Aorta (tissue), 5 donors: ENCODE measurements around the gene TMEM9. TPM values are rescaled to one million over a fixed set of nuclear protein-coding genes. Genes with fewer than 3 reads are reported as not detected.
"Not testable (repeated sequence)": the region's sequence is repeated elsewhere in the genome, so short reads cannot be mapped to it uniquely, and the experiment has no call there.

Source experiments
- ATAC-seq: fragments of 200-7000 bp; cut with Tn5 transposase; one replicate; pipeline ENCODE4 v1.9.1; 2022; ENCODE audit warnings: moderate library complexity; ENCODE audit not compliant: low FRiP score
- DNase-seq, 2 donors: peaks; one replicate each; pipeline ENCODE4 v3.0.0-alpha.2; 2020
- H3K27ac ChIP-seq, 2 donors: one replicate each; pipeline ENCODE4 v1.5.1; 2013; ENCODE audit warnings: low read length in 2 of 2, mild to moderate bottlenecking in 2 of 2, moderate library complexity in 2 of 2, control low read depth in 1 of 2, inconsistent platforms in 1 of 2, low read depth in 1 of 2
- H3K27me3 ChIP-seq, 2 donors: one replicate each; pipeline ENCODE4 v1.6.1; 2013; ENCODE audit warnings: control low read depth in 1 of 2, low read length in 1 of 2, mild to moderate bottlenecking in 1 of 2, moderate library complexity in 1 of 2; ENCODE audit not compliant: insufficient read depth in 2 of 2, control insufficient read depth in 1 of 2
- H3K36me3 ChIP-seq, 2 donors: one replicate each; pipeline ENCODE4 v1.6.1; 2013; ENCODE audit warnings: control low read depth in 1 of 2, low read length in 1 of 2, mild to moderate bottlenecking in 1 of 2; ENCODE audit not compliant: insufficient read depth in 2 of 2, control insufficient read depth in 1 of 2
- H3K4me1 ChIP-seq, 2 donors: one replicate each; pipeline ENCODE4 v1.6.1; 2013; ENCODE audit warnings: low read length in 2 of 2, control low read depth in 1 of 2, mild to moderate bottlenecking in 1 of 2, moderate library complexity in 1 of 2; ENCODE audit not compliant: insufficient read depth in 2 of 2, control insufficient read depth in 1 of 2
- H3K4me3 ChIP-seq, 2 donors: one replicate each; pipeline ENCODE4 v1.5.1; 2013; ENCODE audit warnings: low read length in 2 of 2, control low read depth in 1 of 2, mild to moderate bottlenecking in 1 of 2
- H3K9me3 ChIP-seq: one replicate; pipeline ENCODE4 v1.6.1; 2013; ENCODE audit warnings: mild to moderate bottlenecking, low read length; ENCODE audit not compliant: control insufficient read depth
- WGBS, 2 donors: extraction: QIAGEN DNeasy Blood & Tissue Kit; methylation state at CpG; one replicate each; pipeline ENCODE4 v1.1.7; 2013; 5-methylcytosine and 5-hydroxymethylcytosine counted together
- intact Hi-C, 2 donors: fragments of 100-400 bp; cut with DNase I; formaldehyde crosslinking; loops; one replicate each; pipeline versions ENCODE4 v1.14.2 to v1.15.0; 2022
- polyA plus RNA-seq, 2 donors: library from polyadenylated mRNA; stranded (reverse); fragments of 200-250 nt; gene quantifications; one replicate each; pipeline ENCODE4 v1.2.3, GENCODE V29; 2013
- total RNA-seq, 2 donors: library from RNA; stranded (reverse); fragmentation: NEBNext Ultra II Directional; extraction: Animal tissue kit (Norgen Biotek cat#: 25700); gene quantifications; one replicate each; pipeline ENCODE4 v1.2.1, GENCODE V29; 2021
- donor health status: healthy with polysubstance abuse.
- donor health status: Bipolar disorder and iron deficiency.
- donor health status: DM: no; HTN: no; CAD: no.
- donor health status: DM: no; HTN: no; CAD: no.
- donor health status: DM: yes; HTN: yes; CAD: no.

TMEM9 gene
- total and polyA plus RNA-seq, 4 donors: 36.3 to 77.7 (median 45.2) TPM

DNA sequence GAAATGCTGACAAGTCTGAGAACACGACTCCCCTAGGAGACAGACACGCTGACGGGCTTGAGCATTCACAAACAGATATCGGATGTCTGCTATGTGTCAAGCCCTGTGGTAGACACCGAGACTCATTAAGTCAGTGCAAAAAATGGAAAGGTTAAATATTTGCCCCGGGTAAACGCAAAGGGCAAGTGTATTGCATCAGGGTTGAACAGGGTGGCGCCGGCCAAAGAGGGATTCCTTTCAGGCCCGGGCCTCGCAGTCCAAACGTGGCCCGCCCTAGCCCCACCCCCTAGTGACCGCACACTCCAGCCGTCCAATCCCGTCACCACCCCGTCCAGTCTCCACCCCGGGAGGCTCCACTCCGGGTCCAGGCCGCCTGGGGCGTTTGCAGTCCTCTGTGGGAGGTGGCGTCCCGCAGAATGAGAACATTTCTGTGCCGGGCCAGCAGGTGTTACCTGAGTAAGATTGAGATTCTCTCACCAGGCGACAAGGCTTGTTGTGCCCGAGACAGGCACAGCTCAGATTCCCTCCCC, 16.3 kb upstream of the TMEM9 start:
- H3K4me3 ChIP-seq: peak overlapping the region; percentile 48 to 56
- peak overlapping the region in 1 of 2 donors; percentile 54 for H3K27ac ChIP-seq
- ATAC-seq (peak; percentile 100), DNase-seq (peak; percentile 96 to 98)
- H3K9me3 ChIP-seq: no peaks in the 10 kb centered on the region
- H3K36me3 ChIP-seq: no peaks in the 10 kb centered on the region
- intact Hi-C loops: loop anchor here in 1 of 2 donors (2.0 kb wide), 1 partner anchor 16 kb away; the partner anchor contains the start of gene TMEM9
- H3K27me3 ChIP-seq: no peaks in the 10 kb centered on the region
- H3K4me1 ChIP-seq: no peaks in the 10 kb centered on the region
- 4% methylated on average over 26 of the region's 26 CpGs for WGBS, 2 donors

- ATAC-seq (no peak), DNase-seq (no peak)
- H3K27ac ChIP-seq: peak overlapping the region in 1 of 2 donors; percentile 29
- H3K4me3 ChIP-seq: no peak overlapping the region
- WGBS, 2 donors: 86% methylated on average over 2 of the region's 2 CpGs
- H3K4me1 ChIP-seq: no peaks in the 10 kb centered on the region
- no peaks in the 10 kb centered on the region for H3K9me3 ChIP-seq
- H3K27me3 ChIP-seq: no peaks in the 10 kb centered on the region
- no peaks in the 10 kb centered on the region for H3K36me3 ChIP-seq
- intact Hi-C loops: loop anchor here in 1 of 2 donors (2.0 kb wide), 1 partner anchor 15 kb away; the partner anchor contains the start of gene TMEM9
Observed at GRCh38 chr1:201169971-201170532, 15.8 kb upstream of the TMEM9 start.

- no peaks in the 10 kb centered on the region for H3K4me1 ChIP-seq
- H3K9me3 ChIP-seq: no peaks in the 10 kb centered on the region
- H3K4me3 ChIP-seq: no peak overlapping the region
- DNase-seq (no peak), ATAC-seq (no peak)
- H3K36me3 ChIP-seq: no peaks in the 10 kb centered on the region
- intact Hi-C loops: no loop called here
- H3K27ac ChIP-seq: no peak overlapping the region
- 96 to 97% methylated on average over 3 of the region's 3 CpGs for WGBS, 2 donors
- no peaks in the 10 kb centered on the region for H3K27me3 ChIP-seq
Observed at GRCh38 chr1:201169203-201169602, 14.9 kb upstream of the TMEM9 start.

GRCh38 chr1:201167041-201167991, 13.0 kb upstream of the TMEM9 start:
- DNase-seq (no peak), ATAC-seq (no peak)
- WGBS, 2 donors: 67 to 68% methylated on average over 13 of the region's 13 CpGs
- H3K27ac ChIP-seq: no peak overlapping the region
- intact Hi-C loops: no loop called here
- no peak overlapping the region for H3K4me3 ChIP-seq
- H3K27me3 ChIP-seq: no peaks in the 10 kb centered on the region
- no peaks in the 10 kb centered on the region for H3K4me1 ChIP-seq
- no peaks in the 10 kb centered on the region for H3K9me3 ChIP-seq
- no peaks in the 10 kb centered on the region for H3K36me3 ChIP-seq

DNA sequence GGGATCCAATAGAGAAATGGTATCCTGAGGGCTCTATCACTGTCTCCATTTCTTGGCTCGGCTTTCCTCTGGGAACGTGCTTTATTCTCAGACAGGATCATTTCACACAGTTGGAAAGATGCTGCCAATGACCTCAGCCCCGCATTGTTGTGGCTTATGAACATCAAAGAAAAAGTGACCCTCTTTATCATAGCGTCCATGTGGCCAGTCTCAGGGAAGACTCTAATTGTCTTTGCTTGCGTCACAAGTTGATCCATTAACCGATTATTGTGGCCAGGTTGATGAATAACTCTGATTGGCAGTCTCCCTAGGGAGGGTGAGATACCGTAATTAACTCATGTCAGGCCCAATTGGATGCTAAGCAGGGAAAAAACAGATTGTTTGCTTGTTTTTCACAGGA, 10.4 kb upstream of the TMEM9 start:
- Histone ChIP-seq H3K27me3 (no peaks in the 10 kb centered on the region), H3K27ac (no peak overlapping the region), H3K36me3 (no peaks in the 10 kb centered on the region), H3K4me3 (no peak overlapping the region), H3K4me1 (no peaks in the 10 kb centered on the region), H3K9me3 (no peaks in the 10 kb centered on the region)
- 70 to 71% methylated on average over 7 of the region's 7 CpGs for WGBS, 2 donors
- intact Hi-C loops: no loop called here
- no peak for DNase-seq
- ATAC-seq: no peak

GRCh38 chr1:201163707-201164106, 9.4 kb upstream of the TMEM9 start:
- 16% methylated on average over 4 of the region's 4 CpGs for WGBS, 2 donors
- Histone ChIP-seq H3K4me1 (no peaks in the 10 kb centered on the region), H3K9me3 (no peaks in the 10 kb centered on the region)

DNA sequence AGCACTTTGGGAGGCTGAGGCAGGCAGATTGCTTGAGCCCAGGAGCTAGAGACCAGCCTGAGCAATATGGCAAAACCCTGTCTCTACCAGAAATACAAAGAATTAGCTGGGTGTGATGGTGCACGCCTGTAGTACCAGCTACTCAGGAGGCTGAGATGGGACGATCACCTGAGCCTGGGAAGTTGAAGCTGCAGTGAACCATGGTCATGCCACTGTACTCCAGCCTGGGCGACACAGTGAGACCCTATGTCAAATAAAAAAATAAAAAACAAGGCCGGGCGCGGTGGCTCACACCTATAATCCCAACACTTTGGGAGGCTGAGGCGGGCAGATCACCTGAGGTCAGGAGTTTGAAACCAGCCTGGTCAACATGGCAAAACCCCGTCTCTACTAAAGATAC, 8.8 kb upstream of the TMEM9 start:
- H3K4me3 ChIP-seq, DNase-seq, H3K27ac ChIP-seq, H3K4me1 ChIP-seq, H3K36me3 ChIP-seq, ATAC-seq, H3K9me3 ChIP-seq, H3K27me3 ChIP-seq, intact Hi-C loops: not testable (repeated sequence)
- 88 to 93% methylated on average over 8 of the region's 8 CpGs for WGBS, 2 donors

More at GRCh38 chr1:201163707-201164106, 9.4 kb upstream of the TMEM9 start:
- Histone ChIP-seq H3K27ac (no peak overlapping the region), H3K4me3 (no peak overlapping the region), H3K27me3 (no peaks in the 10 kb centered on the region), H3K36me3 (no peaks in the 10 kb centered on the region)
- DNase-seq (no peak), ATAC-seq (no peak)
- intact Hi-C loops: no loop called here

GRCh38 chr1:201157949-201158348, 3.7 kb upstream of the TMEM9 start:
- intact Hi-C loops: no loop called here
- DNase-seq (no peak), ATAC-seq (no peak)
- Histone ChIP-seq H3K36me3 (no peaks in the 10 kb centered on the region), H3K4me1 (no peaks in the 10 kb centered on the region), H3K4me3 (no peak overlapping the region), H3K27ac (no peak overlapping the region), H3K27me3 (no peaks in the 10 kb centered on the region), H3K9me3 (no peaks in the 10 kb centered on the region)
- 92 to 94% methylated on average over 2 of the region's 2 CpGs for WGBS, 2 donors
